GM18507 (cell line): ENCODE measurements around the gene MIGA1.
A peak's percentile ranks its signal among the peaks of the same experiment; 100 is the strongest.

Source experiments
- DNase-seq: peaks from one replicate; pipeline ENCODE4 v3.0.0; 2011; ENCODE audit warnings: low read depth; ENCODE audit not compliant: insufficient read length; ENCODE audit errors: extremely low spot score
- FAIRE-seq: peaks from 2 replicates; lab custom pipeline; 2011; peaks lifted over from hg19 to GRCh38; lab: Jason Lieb, UNC

Gene MIGA1

GRCh38 chr1:77833521-77834100 is 54.2 kb downstream of the MIGA1 start:
- FAIRE-seq (no peak), DNase-seq (no peak)

GRCh38 chr1:77834771-77835334 is 55.4 kb downstream of the MIGA1 start:
- no peak for FAIRE-seq
- no peak for DNase-seq

- FAIRE-seq (no peak), DNase-seq (no peak)
Measured at GRCh38 chr1:77841574-77841973, 62.1 kb downstream of the MIGA1 start.

- DNase-seq, result no peak
- FAIRE-seq, result no peak
Measured at GRCh38 chr1:77845951-77846350, 66.5 kb downstream of the MIGA1 start.

GRCh38 chr1:77846966-77847365 is 67.5 kb downstream of the MIGA1 start:
- FAIRE-seq (no peak), DNase-seq (no peak)

DNA sequence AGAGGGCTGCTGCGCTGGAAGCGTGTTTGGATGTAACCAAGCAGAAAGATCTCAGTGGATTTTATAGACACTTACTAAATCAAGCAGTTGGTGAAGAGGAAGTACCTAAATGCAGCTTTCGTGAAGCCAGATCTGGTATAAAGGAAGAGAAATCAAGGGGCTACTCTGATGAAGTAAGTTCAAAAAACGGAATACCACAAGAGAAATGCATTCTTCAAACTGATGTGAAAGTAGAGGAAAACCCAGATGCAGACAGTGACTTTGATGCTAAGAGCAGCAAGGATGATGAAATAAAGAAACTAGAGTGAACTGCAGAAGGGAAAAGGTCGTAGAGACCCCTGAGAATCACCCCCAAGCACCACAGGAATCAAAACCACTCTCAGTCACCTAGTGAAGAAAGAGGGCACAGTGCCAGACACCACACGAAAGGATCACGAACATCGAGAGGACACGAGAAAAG is 68.2 kb downstream of the MIGA1 start:
- peak; percentile 52 for FAIRE-seq

GRCh38 chr1:77850082-77850481 is 70.6 kb downstream of the MIGA1 start:
- FAIRE-seq, result no peak
- DNase-seq, result no peak

More for the DNA sequence above, 68.2 kb downstream of the MIGA1 start:
- no peak for DNase-seq

DNA sequence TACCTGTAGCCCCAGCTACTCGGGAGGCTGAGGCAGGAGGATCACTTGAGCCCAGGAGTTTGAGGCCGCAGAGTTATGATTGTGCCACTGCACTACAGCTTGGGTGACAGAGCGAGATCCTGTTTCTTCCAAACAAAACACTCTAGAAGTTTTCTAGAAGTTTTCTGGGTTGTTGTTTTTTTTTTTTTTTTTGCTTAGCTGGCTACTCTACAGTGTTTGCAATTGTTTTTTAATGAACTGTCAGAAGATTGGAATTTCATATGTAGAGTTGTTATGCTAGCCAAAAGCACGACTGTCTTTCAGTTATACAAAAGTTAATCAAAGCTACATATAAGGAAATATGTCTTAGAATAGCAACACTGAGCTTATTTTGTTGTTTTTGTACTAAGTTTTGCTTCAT is 78.1 kb downstream of the MIGA1 start:
- FAIRE-seq, result no peak

DNA sequence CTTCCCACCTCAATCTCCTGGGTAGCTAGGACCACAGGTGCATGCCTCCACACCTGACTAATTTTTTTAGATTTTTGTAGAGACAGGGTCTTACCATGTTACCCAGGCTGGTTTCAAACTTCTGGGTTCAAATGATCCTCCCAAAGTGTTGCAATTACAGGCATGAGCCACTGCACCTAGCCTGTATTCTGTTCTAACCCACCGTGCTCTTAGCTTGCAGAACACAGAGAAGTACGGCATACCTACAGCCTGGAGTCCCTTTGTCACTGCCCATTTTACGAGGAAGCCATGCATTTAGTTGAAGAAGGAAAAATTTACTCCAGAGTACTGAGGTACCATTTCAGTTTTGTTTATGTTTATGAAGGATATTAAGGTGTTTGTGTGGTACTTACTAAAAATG is 79.3 kb downstream of the MIGA1 start:
- FAIRE-seq (no peak), DNase-seq (no peak)

More for the DNA sequence above, 78.1 kb downstream of the MIGA1 start:
- DNase-seq, result no peak

DNA sequence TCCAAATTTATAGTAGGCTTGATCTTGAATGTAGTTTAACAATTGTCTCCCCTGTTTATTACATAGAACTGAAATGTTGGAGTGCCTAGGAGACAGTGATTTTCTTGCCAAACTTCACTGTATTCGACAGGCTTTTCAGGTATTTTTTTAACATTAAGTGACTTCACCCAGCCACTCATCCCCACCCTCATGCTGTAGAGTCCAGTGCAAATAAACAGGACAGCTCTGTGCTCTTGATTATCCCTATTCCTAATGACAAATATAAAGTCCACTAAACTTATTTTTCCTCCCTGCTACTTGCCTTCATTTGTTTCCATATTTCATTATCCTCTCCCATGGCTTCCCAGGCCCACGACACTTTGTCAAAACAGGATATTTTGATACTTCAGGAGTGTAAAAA is 79.8 kb downstream of the MIGA1 start:
- DNase-seq (no peak), FAIRE-seq (no peak)

DNA sequence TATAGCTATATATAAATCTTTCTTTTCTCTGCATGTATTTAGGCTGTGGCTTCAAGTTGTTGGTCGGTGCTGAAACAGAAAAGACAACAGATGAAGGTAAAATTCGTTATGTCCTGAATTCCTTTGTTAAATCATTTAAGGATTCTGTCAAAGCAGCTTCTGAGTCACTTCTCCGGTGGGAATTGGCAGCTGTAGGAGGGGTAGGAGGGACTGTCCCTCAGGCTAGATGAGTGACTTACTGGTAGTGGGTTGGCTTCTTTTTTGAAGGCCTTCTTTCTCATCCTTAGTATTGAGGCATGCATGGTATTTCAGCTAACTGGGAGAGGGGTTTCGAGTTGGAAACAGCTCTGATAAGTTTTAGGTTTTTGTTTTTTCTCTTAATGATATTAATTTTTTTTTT is 86.8 kb downstream of the MIGA1 start:
- DNase-seq (no peak), FAIRE-seq (no peak)

GRCh38 chr1:77872645-77873044 is 93.2 kb downstream of the MIGA1 start:
- DNase-seq (no peak), FAIRE-seq (no peak)

DNA sequence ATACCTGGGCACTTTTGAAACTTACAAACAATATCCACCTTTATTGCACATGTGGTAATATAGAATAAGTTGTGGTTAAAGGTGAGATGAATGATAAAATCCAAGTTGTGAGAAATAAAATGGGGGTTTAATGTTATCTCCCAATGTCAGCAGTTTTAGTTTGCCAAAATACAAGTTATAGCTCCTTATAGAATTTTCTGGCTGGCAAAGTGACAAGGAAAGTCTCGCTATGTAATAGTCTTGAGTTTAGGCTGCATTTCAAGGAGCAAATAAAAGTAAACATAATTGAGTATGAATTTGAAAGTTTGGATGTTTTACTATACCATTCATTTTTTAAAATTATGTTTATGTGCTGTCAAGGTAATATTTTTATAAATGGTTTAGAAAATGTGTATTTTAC is 94.0 kb downstream of the MIGA1 start:
- FAIRE-seq (no peak), DNase-seq (no peak)

DNA sequence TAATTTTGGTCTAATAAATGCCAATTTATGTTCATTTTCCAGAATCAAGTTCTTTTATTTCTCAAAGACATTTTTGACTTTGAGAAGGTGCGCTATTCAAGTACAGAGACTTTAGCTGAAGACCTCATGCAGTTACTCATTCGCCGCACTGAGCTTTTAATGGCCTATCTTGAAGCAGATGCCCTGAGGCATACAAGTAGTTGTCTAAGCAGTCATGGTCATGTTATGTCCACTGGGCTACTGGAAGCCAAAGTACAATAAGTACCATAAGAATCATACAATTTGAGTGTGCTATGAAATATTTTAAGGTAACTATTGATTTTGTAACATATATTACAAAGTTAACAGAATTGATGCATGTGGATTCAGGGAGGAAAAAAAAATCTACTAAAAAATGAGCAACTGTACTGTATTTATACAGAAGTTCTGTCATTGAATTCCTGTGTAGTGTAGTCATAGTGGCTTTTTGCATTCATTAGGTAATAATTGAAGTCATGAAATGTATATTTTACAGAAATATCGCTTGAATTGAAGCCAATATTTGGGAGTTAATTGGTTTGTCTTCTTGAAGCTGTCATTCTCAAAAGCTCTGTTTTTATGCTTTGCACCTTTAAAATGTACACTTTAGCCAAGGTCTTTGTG is 95.5 kb downstream of the MIGA1 start:
- FAIRE-seq, result no peak
- DNase-seq, result no peak

DNA sequence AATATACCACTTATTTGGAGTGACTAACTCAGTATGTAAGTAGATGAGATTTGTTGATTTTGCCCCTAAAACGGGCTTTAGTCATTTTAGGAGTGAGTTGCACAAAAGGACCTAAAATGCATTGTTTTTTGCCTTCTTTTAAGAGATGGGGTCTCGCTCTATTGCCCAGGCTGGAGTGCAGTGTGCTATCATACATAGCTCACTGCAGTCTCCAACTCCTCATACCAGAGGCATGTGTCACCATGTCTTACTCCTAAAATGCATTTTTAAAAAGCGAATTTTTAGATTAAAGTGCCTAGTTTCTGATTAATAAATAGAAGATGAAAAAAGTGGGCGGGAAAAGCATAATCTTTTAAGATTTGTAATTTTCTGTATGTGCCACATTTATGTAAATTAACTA is 97.4 kb downstream of the MIGA1 start:
- FAIRE-seq, result no peak
- no peak for DNase-seq

DNA sequence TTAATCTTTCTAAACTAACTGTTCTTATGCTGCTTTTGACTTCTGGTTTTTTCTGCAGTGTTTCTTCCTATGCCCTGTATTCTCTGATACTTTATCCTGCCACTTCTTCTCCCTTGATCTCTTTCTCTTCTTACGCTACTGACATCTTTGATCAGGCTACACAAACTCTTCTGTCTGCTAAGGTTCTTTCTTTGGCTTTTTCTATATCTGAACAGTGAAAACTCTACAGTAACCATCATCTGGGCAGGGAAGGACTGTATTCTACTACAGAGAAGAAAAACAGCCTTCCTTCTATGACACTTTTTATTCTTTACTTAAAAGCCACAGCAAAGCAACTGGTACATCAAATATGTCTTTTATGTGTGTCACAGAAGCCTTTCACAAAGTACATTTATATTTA is 101.6 kb downstream of the MIGA1 start:
- no peak for DNase-seq
- no peak for FAIRE-seq

GRCh38 chr1:77882411-77882810 is 103.0 kb downstream of the MIGA1 start:
- DNase-seq, result no peak
- FAIRE-seq, result no peak

DNA sequence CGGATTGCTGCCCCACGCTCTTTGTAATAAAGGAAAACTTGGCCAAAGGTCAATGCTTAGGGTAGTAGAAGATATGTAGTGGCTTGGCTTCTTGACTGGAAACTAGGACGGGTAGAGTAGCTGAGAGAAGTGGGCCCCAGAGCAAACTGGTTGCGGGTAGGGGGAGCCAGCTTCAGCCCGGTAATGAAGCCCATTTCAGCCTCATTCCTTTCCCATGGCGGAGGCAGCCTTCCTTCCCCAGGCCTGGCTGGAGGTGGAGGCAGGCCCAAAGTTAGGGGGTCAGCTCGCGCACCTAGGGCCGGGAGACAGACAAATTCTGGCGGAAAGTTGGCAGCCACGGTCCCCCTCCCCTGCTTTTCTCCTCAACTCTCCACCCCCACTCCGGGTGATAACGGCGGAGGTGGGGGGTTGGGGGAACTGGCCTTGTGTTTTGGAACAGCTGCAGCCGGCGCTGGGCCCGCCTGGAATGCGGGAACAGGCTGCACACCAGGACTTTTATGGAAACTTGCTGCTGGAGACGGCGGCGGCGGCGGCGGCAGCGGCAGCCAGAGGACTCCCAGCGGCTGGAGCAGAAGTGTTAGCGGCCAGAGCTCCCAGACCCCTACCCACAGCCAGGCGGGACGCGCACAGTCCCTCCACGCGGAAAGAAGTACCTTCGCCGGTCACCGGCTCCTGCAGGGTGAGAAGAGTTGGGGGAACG is 108.8 kb downstream of the MIGA1 start, which contains the start of gene NEXN:
NEXN (plus strand) TSS at position 544 of the 700 bp plus-strand sequence. CDS start 27,483 bp downstream, outside the sequence.
- no peak for DNase-seq
- FAIRE-seq, result no peak

GRCh38 chr1:77888781-77889642 is 109.6 kb downstream of the MIGA1 start:
- peak; percentile 18 for FAIRE-seq
- DNase-seq, result no peak

GRCh38 chr1:77889671-77890070 is 110.2 kb downstream of the MIGA1 start:
- DNase-seq, result no peak
- no peak for FAIRE-seq
